ENCODE data around the gene IPO4. TPM values are rescaled to one million over a fixed set of nuclear protein-coding genes. Genes with fewer than 3 reads are reported as not detected.
A peak's percentile ranks its signal among the peaks of the same experiment; 100 is the strongest.

Gene IPO4
- total and polyA plus RNA-seq, 2 of the 13 experiments (the other 11 are each of a cell fraction or from before 2014, with no cell fraction given) = 39.0 to 179 TPM

GRCh38 chr14:24132976-24133375, 55.6 kb downstream of the IPO4 start:
- H4K20me1 ChIP-seq (ENCODE audit: insufficient read depth, low read length) = peaks cover 4% of the 10 kb centered on the region; the same call in 1 of the 2 replicates
- FAIRE-seq (no peak), DNase-seq (ENCODE audit: low spot score) (no peak), ATAC-seq (no peak)
- peaks cover 2 to 9% of the 10 kb centered on the region in 2 experiments for H3K36me3 ChIP-seq (replicated peaks in 1 of 2; ENCODE audit: control insufficient read depth in 1 of 2, insufficient read depth in 2 of 2, low read length in 2 of 2)
- no TSS peak for BruUV-seq (replicated peaks)
- in situ Hi-C loops (cut with HindIII; ENCODE audit: extremely low pct_ligation_motif_present, low pct_unique_long_range_greater_than_20kb) = loop anchor here (25.0 kb wide), 1 partner anchor 821 kb away; the partner anchor contains the start of genes BCL2L2, PABPN1 and PPP1R3E
- H3K4me3 ChIP-seq (replicated peaks in 1 of 3; ENCODE audit: insufficient read depth in 1 of 3, low read depth in 2 of 3, low read length in 3 of 3) = no peak overlapping the region
- peaks cover 15% of the 10 kb centered on the region for H3K79me2 ChIP-seq (ENCODE audit: insufficient read depth, low read length)
- no peak overlapping the region for H3K4me2 ChIP-seq (ENCODE audit: low read depth, low read length)
- ChIA-PET CTCF (ENCODE audit: low intra/inter-chr PET ratio, low total read pairs) (no interaction called here), POLR2A (interaction anchor here (1.5 to 22.7 kb wide), 5 partner anchors 8 to 38 kb away, joined by 4 to 977 read pairs (median 16); partner anchors contain the start of genes DCAF11, EMC9, NRL and PCK2)
- H2AFZ ChIP-seq (ENCODE audit: low read length) = no peak overlapping the region
- intact Hi-C loops (cut with micrococcal nuclease; ENCODE audit: unreplicated experiment) = no loop called here
- 86% methylated on average over 2 of the region's 2 CpGs for WGBS (ENCODE audit: low lambda C conversion rate)
- no peaks in the 10 kb centered on the region for H3K9me3 ChIP-seq (ENCODE audit: low read length)
- H3K9ac ChIP-seq (ENCODE audit: insufficient read depth, low read depth, low read length) = no peak overlapping the region
- H3K27ac ChIP-seq (ENCODE audit: extremely low read length, insufficient read depth, low read length) = no peak overlapping the region
- no peak for TF ChIP-seq SMARCC2 (IDR thresholded peaks at IDR 0.05)
- TF ChIP-seq STAT6 (CRISPR knock-in tag; IDR thresholded peaks at IDR 0.05; ENCODE audit: borderline replicate concordance) = no peak
- TF ChIP-seq HNRNPLL (IDR thresholded peaks at IDR 0.05; ENCODE audit: low read depth, low read length, poor library complexity, severe bottlenecking) = no peak
- TF ChIP-seq MEF2D (CRISPR knock-in tag; IDR thresholded peaks at IDR 0.05) = 0 out of 2 replicates have a peak, but pooled peaks have one; percentile 7
- TF ChIP-seq NAIF1 (CRISPR knock-in tag; IDR thresholded peaks at IDR 0.05; ENCODE audit: borderline replicate concordance) = no peak
- TF ChIP-seq KLF15 (CRISPR knock-in tag; IDR thresholded peaks at IDR 0.05; ENCODE audit: borderline replicate concordance) = 0 out of 2 replicates have a peak, but pooled peaks have one; percentile 58
- no peak for TF ChIP-seq ZNF362 (CRISPR knock-in tag; IDR thresholded peaks at IDR 0.05; ENCODE audit: borderline replicate concordance)
- 0 out of 2 replicates have a peak, but pooled peaks have one; percentile 81 for TF ChIP-seq FOXO4 (CRISPR knock-in tag; conservative IDR thresholded peaks at IDR 0.05)
- 0 out of 2 replicates have a peak, but pooled peaks have one; percentile 18 for TF ChIP-seq PITX1 (CRISPR knock-in tag; IDR thresholded peaks at IDR 0.05)
- H3K4me1 ChIP-seq (ENCODE audit: insufficient read depth, low read length) = peaks cover 64% of the 10 kb centered on the region
- H3K27me3 ChIP-seq (ENCODE audit: control insufficient read depth in 1 of 2, insufficient read depth in 2 of 2, low read length in 2 of 2) = no peaks in the 10 kb centered on the region; a peak in 1 of 5 replicates

All from HepG2 (cell line).